ENCODE data around the gene KCNE2.

- TF ChIP-seq, protein P1, sequence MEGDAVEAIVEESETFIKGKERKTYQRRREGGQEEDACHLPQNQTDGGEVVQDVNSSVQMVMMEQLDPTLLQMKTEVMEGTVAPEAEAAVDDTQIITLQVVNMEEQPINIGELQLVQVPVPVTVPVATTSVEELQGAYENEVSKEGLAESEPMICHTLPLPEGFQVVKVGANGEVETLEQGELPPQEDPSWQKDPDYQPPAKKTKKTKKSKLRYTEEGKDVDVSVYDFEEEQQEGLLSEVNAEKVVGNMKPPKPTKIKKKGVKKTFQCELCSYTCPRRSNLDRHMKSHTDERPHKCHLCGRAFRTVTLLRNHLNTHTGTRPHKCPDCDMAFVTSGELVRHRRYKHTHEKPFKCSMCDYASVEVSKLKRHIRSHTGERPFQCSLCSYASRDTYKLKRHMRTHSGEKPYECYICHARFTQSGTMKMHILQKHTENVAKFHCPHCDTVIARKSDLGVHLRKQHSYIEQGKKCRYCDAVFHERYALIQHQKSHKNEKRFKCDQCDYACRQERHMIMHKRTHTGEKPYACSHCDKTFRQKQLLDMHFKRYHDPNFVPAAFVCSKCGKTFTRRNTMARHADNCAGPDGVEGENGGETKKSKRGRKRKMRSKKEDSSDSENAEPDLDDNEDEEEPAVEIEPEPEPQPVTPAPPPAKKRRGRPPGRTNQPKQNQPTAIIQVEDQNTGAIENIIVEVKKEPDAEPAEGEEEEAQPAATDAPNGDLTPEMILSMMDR (IDR thresholded peaks at IDR 0.05): no peak
- no peak for TF ChIP-seq EZH2 (IDR thresholded peaks at IDR 0.05; ENCODE audit: borderline replicate concordance, insufficient read depth, low read depth, low read length, poor library complexity, severe bottlenecking)
Observed at GRCh38 chr21:34354836-34355235, 9.0 kb upstream of the KCNE2 start.

Data from B cell (primary cell).